Activated CD4-positive, CD25-positive, alpha-beta regulatory T cell treated with anti-CD3 and anti-CD28 coated beads, Interleukin-2, amount 50 U/mL, for 24 hours (primary cell): ENCODE data around the gene KRTAP12-2.

Source experiments
- ATAC-seq, 2 donors: fragments of 150-1000 bp; cut with Tn5 transposase; one replicate each; pipeline ENCODE4 v1.10.0; 2021; ENCODE audit warnings: mild to moderate bottlenecking in 1 of 2, moderate library complexity in 1 of 2

Gene KRTAP12-2, protein sequence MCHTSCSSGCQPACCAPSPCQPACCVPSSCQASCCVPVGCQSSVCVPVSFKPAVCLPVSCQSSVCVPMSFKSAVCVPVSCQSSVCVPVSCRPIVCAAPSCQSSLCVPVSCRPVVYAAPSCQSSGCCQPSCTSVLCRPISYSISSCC

DNA sequence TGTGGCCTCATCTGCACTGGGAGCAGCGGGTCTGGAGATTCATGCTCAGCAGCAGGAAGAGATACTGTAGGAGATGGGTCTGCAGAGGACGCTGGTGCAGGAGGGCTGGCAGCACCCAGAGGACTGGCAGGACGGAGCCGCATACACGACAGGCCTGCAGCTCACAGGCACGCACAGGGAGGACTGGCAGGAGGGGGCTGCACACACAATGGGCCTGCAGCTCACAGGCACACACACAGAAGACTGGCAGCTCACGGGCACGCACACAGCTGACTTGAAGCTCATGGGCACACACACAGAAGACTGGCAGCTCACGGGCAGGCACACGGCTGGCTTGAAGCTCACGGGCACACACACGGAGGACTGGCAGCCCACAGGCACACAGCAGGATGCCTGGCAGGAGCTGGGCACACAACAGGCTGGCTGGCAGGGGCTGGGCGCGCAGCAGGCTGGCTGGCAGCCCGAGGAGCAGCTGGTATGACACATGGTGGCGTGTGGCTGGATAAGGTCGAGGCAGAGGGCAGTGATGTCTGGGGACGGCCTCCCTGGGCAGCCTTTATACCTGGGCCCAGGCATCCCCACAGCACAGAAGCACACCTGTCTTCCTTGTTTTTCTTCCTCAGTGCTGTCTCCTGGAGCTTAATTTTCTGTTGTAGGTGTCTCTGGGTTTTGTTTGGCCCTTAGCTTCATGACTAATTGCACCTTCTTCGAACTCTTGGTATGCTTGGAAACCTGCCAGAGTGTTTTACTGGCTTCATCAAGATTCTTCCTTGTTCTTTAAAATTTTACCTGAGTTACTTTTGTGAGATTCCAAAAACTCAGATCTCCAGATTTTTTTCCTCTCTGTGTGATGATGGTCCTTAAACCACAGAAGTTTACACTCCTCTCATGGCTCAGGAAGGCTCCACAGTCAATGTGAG is at the start of gene KRTAP12-2:
Gene KRTAP12-2 (minus strand): TSS at position 527 of the 920 bp plus-strand sequence. CDS start 41 bp downstream, at position 486.
- ATAC-seq, result no peak

DNA sequence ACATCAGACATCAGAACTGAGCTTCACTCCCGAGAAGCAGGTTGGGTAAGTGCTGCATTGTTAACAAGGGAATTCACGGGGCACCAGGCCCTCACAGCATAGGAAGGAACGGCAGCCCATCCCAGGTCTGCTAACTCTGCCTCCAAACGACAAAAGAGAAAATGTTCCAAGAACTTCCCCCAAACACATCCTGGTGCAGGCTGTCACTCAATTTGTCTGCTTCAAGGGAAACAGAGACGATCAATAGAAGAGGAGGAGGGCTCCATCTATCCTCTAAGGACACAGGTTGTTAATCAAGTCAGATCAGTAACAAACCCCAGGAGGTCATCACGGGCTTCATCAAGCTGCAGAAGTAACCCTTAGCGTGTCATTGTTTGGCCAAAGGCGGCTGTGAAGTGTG is 48.2 kb upstream of the KRTAP12-2 start:
- ATAC-seq, result no peak

DNA sequence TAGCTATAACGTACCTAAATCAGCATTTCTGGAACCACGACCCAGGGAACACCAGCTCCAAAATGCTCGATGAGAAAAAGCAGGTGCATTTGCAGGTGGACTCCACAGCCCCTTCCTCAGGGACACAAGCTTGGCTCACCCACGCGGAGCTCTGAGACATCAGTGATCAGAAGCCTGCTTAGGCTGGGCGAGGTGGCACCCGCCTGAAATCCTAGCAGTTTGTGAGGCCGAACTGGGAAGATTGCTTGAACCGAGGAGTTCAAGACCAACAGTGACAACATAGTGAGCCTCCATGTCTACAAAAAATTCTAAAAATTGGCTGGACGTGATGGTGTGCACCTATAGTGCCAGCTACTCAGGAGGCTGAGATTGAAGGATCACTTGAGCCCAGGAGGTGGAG is 47.1 kb upstream of the KRTAP12-2 start:
- ATAC-seq, result no peak

DNA sequence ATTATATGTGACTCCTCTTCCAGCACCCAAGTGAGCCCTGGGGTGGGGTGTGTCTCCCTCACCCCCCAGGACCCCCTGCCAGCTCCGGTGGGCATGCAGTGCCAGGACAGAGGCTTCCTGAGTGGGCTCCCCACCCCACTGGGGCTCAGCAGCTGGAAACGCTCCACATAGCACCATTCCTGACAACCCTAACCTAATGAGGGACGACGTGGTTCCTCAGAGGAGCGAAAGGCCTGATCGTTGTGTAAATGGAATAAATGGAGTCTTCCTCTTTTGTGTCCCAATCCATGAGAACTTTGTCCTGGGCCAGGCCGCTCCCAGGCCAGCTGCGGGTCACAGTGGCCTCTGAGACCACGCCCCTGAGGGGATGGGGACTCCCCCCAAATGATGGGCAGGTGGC is 46.4 kb upstream of the KRTAP12-2 start:
- ATAC-seq, result no peak

DNA sequence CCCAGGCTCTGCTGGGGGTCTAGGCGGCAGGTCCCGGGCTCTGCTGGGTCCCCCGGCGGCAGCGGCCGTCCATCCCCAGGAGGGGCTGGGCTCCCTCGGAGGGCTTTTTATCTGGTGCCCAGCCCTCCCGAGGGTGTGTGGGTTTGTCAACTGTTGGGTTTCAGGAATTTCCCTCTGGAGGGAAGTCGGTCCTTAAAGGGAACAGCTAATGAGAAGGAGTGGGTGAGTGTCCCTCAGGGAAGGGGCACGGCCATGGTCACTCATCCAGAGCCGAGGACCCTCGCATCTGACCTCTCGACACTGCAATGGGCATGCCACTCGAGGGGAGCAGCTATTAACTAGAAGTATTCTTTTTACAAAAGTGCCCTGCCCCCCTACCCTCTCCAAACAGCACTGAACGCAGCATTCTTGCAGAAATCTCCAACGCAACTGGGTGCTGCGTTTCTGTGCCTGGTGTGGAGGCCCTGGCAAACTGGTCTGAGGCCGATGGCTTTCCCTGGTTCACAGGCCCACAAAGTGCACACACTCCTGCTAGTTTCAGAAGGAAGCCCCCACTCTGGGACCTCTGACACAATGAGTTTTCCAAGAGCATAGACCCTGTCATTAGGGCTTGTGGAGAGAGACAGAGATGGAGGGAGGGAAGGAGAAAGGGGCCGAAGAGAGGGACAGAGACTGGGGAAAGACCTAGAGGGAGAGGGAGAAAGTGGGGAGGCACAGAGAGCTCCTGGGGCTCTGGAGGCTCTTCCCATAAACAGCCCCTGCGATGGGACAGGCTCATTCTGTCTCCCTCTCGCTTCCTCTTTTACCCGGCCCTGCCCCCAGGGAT is 45.7 kb upstream of the KRTAP12-2 start:
- no peak for ATAC-seq

DNA sequence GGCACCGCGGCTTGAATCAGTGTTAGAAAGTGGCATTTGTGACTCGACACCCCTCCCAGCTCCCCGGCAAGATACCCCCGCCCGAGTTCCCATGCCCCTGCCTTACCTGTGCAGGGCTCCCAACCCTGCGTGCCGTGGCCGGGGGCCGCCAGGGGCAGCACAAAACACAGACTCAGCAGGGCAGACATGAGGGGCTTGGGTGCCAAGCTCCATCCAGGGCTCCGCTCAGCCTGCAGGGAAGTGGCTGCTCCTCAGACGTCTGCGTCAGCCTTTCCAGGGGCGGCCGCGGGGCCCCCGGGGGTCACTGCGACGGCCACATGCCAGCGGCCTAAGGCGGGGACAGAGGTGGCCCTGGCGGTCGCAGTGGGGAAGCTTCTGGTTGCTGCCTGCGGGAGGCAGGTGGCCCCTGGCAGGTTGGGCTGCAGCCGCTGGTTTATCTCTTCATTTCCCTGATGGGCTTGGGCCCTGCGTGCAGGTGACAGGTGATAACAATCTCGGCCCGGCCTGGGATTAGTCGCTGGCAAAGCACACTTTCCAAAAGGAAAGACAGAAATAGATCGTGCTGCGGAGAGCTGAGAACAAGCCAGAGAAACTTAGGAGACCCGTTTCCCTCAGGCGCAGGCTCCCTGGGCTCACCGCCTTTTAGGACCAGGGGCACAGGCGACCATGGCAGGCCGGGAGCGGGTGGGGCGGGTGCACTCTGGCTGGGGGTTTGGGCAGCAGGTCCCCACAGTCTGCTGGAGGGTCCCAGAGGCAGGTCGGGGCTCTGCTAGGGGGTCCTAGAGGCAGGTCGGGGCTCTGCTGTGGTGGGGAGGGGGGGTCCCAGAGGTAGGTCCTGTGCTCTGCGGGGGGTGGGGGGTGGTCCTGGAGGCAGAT is 44.8 kb upstream of the KRTAP12-2 start, which contains the start of gene TSPEAR:
Gene TSPEAR (minus strand): TSS at position 246 of the 876 bp plus-strand sequence. CDS start 58 bp downstream, at position 188.
- no peak for ATAC-seq

DNA sequence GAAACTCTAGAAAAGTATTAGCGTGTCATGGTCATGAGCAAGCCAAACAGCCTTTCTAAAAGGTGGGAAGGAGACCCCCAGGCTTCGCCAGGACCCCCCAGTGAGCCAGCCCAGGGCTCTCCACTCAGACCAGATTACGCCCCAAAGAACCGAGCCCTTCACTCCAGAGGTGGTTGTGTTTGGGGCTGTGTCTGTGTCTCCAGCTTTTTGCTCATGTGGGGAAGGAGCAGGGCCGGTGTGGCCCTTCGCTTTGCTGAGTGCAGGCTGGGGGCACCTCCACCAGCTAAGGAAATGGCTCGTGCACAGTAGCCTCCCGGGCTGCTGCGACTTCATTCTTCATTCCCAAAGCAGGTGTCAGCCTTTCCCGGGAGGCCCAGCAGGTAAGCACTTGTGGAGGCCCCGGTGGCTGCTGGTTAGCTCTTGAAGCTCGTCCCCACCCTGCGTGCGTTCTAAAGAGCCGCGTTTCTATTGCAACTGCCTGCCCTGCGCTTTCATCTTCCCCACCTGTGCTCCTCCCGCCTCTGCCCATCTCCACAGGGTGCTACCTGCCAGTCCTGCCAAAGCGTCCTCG is 44.1 kb upstream of the KRTAP12-2 start:
- no peak for ATAC-seq

DNA sequence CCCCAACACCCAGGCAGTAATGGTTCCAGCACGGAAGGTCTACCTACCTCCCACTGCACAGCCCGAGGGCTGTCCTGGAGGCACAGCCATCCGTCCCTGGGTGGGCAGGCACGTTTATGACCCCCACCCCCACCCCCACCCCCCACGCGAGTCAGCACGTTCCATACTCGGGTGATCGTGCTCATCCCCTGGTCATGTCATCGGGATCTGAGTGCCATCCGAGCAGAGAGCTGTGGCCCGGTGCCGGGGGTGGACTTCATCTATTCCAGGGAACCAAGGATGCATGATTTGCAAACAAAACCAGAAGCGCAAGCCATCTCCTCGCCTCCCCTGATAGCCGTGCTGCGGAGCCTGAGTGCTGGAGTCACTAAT is 43.6 kb upstream of the KRTAP12-2 start:
- ATAC-seq, result no peak

DNA sequence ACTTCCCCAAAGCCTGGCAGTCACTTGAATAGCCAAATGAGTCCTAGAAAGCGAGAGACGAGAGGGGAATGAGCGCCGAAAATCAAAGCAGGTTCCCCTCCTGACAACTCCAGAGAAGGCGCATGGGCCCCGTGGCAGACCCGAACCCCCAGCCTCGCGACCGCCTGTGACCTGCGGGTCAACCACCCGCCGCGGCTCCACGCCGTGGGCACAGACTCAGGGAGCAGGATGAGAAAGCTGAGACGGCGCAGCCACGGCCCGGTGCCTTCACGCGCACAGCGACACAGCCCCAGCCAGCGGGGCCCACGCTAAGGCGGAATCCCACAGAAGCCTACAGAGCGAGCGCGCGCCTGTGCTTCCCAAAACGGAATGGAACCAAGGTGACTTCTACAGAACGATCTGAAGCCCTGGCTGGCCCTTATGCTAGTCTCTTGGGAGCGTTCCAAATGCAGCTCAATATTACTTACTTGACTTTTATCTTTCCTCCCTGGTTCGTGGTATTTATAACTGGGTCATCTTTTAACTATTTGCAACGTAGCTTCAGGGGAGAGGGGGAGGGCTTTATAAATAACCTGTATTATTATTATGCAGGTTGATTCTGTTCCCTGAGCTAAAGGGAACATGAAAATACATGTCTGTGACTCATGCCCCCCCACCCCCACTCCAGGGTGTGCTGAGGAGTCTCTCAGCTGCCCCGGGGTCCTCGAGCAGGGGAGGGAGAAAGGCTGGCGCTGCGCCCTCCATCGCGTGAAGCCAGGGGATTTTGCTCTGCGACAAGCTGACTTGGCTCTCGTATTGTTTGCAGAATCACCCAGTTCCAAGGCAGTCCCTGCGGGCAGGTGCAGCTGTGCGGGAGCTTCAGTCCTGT is 42.9 kb upstream of the KRTAP12-2 start:
- ATAC-seq, result no peak

DNA sequence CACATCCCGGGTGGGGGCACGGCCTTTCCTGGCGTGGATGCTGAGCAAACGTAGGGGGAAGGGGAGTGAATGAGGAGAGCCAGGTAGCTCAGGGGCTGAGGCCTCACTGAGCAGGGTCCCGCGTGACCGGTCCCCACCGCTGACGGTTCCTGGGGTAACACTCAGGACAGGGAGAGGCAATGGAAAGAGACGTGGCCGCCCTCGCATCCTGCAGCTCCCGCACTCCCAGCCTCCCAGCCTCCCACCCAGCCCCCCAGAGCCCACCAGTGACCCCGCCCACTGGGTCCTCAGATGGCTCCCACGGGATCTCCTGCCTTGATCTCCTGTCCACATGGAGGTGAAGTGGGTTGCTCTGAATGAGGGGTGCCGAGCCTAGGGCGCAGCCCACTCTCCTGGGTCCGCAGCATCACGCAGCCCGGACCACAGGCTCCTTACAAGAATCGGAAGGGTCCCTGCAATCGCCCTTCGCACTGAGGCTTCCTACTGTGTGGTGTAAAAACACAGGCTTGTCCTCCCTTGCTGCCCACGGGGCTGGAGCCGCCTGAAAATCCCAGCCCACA is 42.2 kb upstream of the KRTAP12-2 start:
- ATAC-seq, result no peak

DNA sequence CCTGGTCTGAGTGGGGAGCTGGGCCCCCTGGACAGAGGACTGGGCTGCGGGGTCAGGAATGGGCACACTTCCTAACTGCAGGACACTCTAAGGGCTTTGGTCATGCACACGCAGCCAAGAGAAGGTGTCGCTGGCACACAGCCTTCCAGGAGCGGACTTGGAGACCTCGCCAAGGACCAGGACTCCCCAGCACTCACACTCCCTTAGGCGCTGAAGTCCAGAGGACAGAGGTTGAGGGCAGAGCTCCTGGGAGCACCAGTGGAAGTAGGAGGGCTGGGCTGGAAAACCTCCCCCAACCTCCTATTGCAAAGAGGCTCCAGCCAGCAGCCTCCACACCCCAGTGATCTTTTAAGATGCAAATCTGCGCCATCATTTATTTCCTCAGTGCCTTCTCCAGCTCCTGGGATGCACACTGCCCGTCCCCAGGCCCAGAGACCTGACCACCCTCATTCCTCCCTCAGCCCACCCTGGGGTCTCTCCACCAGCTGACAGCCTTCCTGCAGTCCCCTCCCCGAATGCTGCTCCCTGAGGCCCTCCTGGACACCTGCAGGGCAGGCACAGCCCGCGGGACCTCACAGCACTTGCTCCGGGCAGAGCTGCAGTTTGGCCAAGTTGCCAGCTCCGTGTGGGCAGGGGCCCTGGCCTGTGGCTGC is 41.6 kb upstream of the KRTAP12-2 start:
- ATAC-seq, result no peak

DNA sequence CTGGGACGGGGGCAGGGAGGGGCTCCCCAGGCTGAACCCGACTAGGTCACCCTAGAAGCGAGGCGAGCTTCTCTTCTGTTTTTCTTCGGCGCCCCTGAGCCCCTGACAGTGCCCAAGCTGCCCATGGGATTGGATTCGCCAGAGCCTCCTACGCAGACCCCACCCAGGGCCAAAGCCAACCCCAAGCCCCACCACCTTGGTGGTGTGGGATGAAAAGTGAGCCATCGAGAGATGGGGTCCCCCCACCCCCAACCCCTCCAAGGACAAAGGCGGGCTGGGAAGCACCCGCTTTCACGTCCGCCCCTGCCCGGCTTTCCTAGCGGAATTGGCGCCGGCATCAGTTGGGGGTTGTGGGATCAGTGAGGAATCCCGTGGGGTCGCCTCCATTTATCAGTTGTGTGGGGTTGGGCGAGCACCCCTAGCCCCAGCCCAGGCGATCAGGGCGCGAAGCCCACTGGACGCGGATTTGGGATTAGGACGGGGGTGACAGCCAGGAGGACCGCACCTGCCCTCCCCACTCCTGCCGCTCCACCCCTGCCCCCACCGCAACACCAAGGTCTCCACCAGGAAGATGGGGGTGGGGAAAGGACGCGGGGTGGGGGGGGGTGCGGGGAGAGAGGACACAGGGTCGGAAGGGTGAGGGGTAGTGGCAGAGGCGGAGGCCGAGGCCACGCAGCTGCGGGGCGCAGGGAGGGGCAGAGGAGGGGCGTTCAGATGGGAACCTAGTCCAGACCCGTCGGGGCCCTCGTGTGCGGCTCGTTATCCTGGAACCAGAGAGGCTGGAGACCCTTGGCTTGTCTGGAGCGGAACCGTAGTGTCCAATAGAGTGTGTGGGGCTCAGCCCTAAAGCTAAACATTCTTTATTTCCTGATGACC is 40.2 kb upstream of the KRTAP12-2 start:
- no peak for ATAC-seq

DNA sequence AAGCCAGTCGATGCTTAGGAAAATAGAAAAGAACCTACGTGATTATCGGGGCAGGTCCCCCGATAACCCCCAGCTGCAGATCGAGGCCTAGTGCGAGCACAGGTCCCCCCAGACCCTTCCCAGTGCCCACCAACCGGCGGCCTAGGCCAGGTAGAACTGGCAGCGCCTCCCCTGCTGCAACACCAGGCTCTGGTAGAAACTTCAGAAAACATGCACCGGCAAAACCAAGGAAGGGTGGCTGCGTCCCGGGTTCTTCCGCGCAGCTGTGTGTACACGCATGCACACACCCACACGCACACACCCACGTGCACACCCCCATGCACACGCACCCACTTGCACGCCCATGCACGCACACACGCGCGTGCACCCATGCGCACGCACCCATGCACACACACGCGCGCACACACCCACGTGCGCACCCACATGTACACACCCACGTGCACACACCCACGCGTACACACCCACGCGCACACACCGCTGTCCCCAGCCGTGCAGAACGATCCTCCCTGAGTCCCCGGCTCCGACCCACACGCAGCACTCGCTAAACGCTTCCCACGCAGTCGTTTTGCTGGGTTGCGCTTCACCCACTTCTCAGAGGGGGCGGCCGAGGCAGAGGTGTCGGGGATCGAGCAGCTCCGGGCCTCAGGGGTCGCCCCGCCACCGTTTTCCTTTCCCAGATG is 39.4 kb upstream of the KRTAP12-2 start:
- ATAC-seq, result no peak

DNA sequence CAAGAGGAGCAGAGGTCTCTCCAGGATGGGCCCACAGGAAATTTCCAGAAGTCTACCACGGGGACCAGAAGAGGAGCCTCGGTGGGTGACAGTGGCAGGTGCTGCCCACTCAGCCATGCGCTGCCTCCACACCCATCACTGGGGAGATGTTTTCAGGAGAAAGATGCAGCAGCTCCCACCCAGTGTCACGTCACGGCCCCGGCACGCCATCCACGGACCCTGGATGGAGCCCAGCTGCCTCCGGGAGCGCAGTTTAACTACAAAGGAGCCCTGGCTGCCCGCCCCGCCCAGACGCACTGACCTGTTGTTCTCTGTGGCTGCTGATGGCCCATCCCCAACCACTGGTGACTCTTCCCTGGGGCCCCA is 37.9 kb upstream of the KRTAP12-2 start:
- no peak for ATAC-seq

DNA sequence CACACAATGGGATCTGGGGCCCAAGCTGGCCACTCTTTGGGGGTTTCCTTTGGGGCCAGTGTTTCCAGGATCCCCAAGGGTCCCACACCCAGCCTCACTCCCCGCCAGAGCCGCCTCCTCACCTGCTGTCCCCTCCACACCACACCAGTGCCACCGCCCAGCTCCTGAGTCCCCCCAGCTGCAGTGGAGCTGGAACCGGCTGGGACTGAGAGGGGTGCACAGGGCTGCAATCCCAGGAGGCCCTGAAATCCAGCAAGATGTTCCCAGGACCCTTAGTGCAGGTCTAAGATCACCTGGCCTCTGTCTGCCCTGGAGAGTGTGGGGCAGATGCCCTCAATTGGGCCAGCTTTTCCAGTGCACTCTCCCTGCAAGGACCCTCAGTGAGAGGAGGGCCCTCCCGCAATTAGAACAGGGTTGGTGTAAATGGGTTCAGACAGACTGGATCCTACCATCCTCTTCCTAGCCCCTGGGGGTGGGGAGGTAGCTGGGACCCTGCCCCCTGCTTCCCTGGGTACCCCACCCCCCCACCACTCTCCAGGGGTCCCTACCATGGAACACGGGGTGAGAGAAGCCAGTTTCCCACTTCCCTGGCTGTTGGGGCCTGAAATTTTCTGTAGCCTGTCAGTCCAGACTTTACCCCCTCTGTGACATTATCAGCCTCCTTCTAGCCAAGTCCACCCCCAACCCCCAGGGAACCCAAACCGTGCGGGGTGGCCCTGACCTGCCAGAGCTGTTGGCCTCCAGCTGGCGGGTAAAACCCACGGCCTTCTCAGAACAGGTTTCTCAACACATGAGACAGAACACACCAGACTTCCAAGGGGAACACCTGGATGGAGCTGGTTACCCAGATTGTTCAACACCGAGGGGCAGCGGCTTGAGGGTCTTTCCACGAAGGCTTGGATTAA is 37.3 kb upstream of the KRTAP12-2 start:
- no peak for ATAC-seq

DNA sequence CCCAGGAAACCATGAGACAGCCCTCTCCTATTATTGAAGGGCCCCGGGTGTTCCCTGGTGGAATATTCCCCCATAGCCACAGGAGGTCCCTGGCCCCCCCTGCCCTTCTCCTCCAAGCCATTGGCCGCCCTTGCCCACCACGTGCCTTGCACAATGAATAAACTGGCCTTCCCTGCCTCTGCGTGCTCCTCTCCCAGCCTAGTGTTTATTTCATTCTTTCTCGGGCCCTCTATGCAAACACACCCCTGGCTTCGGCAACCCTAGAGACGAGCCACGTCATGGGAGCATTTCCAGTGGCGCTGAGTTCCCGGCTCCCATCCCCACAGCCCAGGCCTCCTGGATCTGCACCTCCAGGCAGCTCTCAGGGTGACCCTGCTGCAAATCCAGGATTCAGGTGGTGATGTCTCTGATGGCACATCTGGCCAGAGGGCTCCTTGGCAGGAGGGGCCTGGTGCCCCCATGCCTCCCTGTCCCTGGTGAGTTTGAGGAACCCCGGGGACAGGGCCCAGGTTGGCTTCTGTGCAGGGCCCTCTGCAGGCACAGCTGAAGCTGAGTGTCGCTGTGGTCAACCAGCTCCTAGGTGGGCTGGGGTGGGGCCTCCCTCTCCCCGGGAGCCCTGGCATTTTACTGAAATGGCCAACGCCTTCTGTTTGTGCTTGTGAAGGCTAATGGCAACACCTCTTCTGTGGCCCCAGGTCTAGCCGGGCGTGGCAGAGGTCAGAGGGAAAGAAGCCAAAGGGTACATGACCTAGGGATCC is 36.4 kb upstream of the KRTAP12-2 start:
- ATAC-seq, result no peak
